ENCODE results near the gene PSMD11.

The PSMD11 gene

DNA sequence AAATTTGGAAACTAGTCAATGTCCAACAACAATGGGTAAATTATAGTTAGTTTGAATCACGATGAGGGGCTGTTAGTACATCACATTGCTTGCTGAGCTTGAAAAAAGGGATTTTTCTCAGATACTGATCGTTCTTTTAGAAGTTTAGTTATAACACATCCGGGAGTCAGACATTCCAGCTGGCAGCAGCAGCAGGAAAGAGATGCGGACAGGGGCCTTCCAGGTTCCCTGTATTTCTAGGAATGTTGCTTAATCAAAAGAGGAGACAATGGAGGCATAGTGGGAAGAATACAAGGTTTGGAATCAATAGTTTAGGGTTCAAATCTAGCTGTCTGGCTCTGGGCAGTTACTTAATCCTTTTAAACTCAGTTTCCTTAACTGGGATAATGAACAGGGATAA lies 70.3 kb downstream of the PSMD11 start:
- Histone ChIP-seq H3K9me2 (replicated peaks; ENCODE audit: insufficient read depth, low read length) (no peaks in the 10 kb centered on the region), H3K4me3 (ENCODE audit: insufficient read depth, low read length, poor library complexity, severe bottlenecking) (no peak overlapping the region), H3K79me2 (ENCODE audit: insufficient read depth, low read length) (no peaks in the 10 kb centered on the region), H3K4me2 (ENCODE audit: low read depth, low read length, poor library complexity, severe bottlenecking) (no peak overlapping the region), H3K9ac (ENCODE audit: low read length) (no peak overlapping the region), H3K27ac (ENCODE audit: low read depth, low read length) (no peak overlapping the region), H3K36me3 (ENCODE audit: low read length) (no peaks in the 10 kb centered on the region), H3K9me3 (ENCODE audit: insufficient read depth, low read length) (no peaks in the 10 kb centered on the region), H3F3A (ENCODE audit: insufficient read depth) (no peaks in the 10 kb centered on the region), H3K27me3 (ENCODE audit: low read length) (no peaks in the 10 kb centered on the region), H4K20me1 (ENCODE audit: low read depth, low read length) (no peaks in the 10 kb centered on the region), H2AFZ (ENCODE audit: low read depth, low read length, severe bottlenecking) (no peak overlapping the region)
- TF ChIP-seq EZH2phosphoT487 (conservative IDR thresholded peaks at IDR 0.05; ENCODE audit: low read length) (no peak), CTCF (IDR thresholded peaks at IDR 0.05; ENCODE audit: insufficient read depth, low read length, poor library complexity, severe bottlenecking) (no peak)

GRCh38 chr17:32515677-32516383 lies 71.5 kb downstream of the PSMD11 start:
- no peaks in the 10 kb centered on the region for H3K27me3 ChIP-seq (ENCODE audit: low read length)
- H3K9me3 ChIP-seq (ENCODE audit: insufficient read depth, low read length): no peaks in the 10 kb centered on the region
- no peak overlapping the region for H3K9ac ChIP-seq (ENCODE audit: low read length)
- no peak for TF ChIP-seq EZH2phosphoT487 (conservative IDR thresholded peaks at IDR 0.05; ENCODE audit: low read length)
- TF ChIP-seq CTCF (IDR thresholded peaks at IDR 0.05; ENCODE audit: insufficient read depth, low read length, poor library complexity, severe bottlenecking): no peak
- no peak overlapping the region for H3K4me3 ChIP-seq (ENCODE audit: insufficient read depth, low read length, poor library complexity, severe bottlenecking)
- H3K9me2 ChIP-seq (replicated peaks; ENCODE audit: insufficient read depth, low read length): no peaks in the 10 kb centered on the region
- no peaks in the 10 kb centered on the region for H4K20me1 ChIP-seq (ENCODE audit: low read depth, low read length)
- no peak overlapping the region for H3K4me2 ChIP-seq (ENCODE audit: low read depth, low read length, poor library complexity, severe bottlenecking)
- no peak overlapping the region for H3K27ac ChIP-seq (ENCODE audit: low read depth, low read length)
- H3F3A ChIP-seq (ENCODE audit: insufficient read depth): no peaks in the 10 kb centered on the region
- H3K79me2 ChIP-seq (ENCODE audit: insufficient read depth, low read length): no peaks in the 10 kb centered on the region
- H2AFZ ChIP-seq (ENCODE audit: low read depth, low read length, severe bottlenecking): no peak overlapping the region
- H3K36me3 ChIP-seq (ENCODE audit: low read length): no peaks in the 10 kb centered on the region

GRCh38 chr17:32516450-32516849 lies 72.1 kb downstream of the PSMD11 start:
- H3K9ac ChIP-seq (ENCODE audit: low read length): no peak overlapping the region
- H4K20me1 ChIP-seq (ENCODE audit: low read depth, low read length): no peaks in the 10 kb centered on the region
- no peak overlapping the region for H2AFZ ChIP-seq (ENCODE audit: low read depth, low read length, severe bottlenecking)
- no peak overlapping the region for H3K27ac ChIP-seq (ENCODE audit: low read depth, low read length)
- H3K27me3 ChIP-seq (ENCODE audit: low read length): no peaks in the 10 kb centered on the region
- H3K4me3 ChIP-seq (ENCODE audit: insufficient read depth, low read length, poor library complexity, severe bottlenecking): no peak overlapping the region
- H3K9me2 ChIP-seq (replicated peaks; ENCODE audit: insufficient read depth, low read length): no peaks in the 10 kb centered on the region
- no peaks in the 10 kb centered on the region for H3K36me3 ChIP-seq (ENCODE audit: low read length)
- TF ChIP-seq CTCF (IDR thresholded peaks at IDR 0.05; ENCODE audit: insufficient read depth, low read length, poor library complexity, severe bottlenecking): no peak
- no peak for TF ChIP-seq EZH2phosphoT487 (conservative IDR thresholded peaks at IDR 0.05; ENCODE audit: low read length)
- no peak overlapping the region for H3K4me2 ChIP-seq (ENCODE audit: low read depth, low read length, poor library complexity, severe bottlenecking)
- no peaks in the 10 kb centered on the region for H3F3A ChIP-seq (ENCODE audit: insufficient read depth)
- H3K9me3 ChIP-seq (ENCODE audit: insufficient read depth, low read length): no peaks in the 10 kb centered on the region
- no peaks in the 10 kb centered on the region for H3K79me2 ChIP-seq (ENCODE audit: insufficient read depth, low read length)
